Body of pancreas (tissue), 4 donors: ENCODE results near the gene COQ10B. TPM values are rescaled to one million over a fixed set of nuclear protein-coding genes. Genes with fewer than 3 reads are reported as not detected.

ENCODE experiments used
- ATAC-seq: fragments of 150-250 bp; one replicate; pipeline ENCODE4 v1.9.1; 2016
- DNase-seq, 4 donors: peaks; one replicate each; pipeline ENCODE4 v3.0.0-alpha.2; 2019
- H3K27ac ChIP-seq, 4 donors: fragments of 200-600 bp; sonication (generic); 1 replicate in 3 of 4; 2 replicates in 1 of 4; pipeline versions ENCODE4 v1.5.1 to v1.6.1; 2016 to 2019; ENCODE audit warnings: mild to moderate bottlenecking in 1 of 4, mixed read lengths in 1 of 4, moderate library complexity in 1 of 4
- H3K27me3 ChIP-seq, 2 donors: fragments of 200-600 bp; sonication (generic); one replicate each; pipeline ENCODE4 v1.6.0; 2016; ENCODE audit warnings: mild to moderate bottlenecking in 1 of 2
- H3K36me3 ChIP-seq, 2 donors: fragments of 200-600 bp; sonication (generic); replicated peaks in 1 of 2; 2 replicates each; pipeline ENCODE4 v1.5.1; 2016; ENCODE audit warnings: low read depth in 2 of 2; ENCODE audit not compliant: insufficient read depth in 1 of 2
- H3K4me1 ChIP-seq: fragments of 200-600 bp; sonication (generic); one replicate; pipeline ENCODE4 v1.6.0; 2016
- H3K4me3 ChIP-seq, 2 donors: fragments of 200-600 bp; sonication (generic); 1 replicate in 1 of 2; 2 replicates in 1 of 2; pipeline ENCODE4 v1.5.1; 2016 to 2019
- H3K9me3 ChIP-seq, 3 donors: fragments of 200-600 bp; sonication (generic); 1 replicate in 2 of 3; 2 replicates in 1 of 3; pipeline ENCODE4 v1.5.1; 2016
- CTCF ChIP-seq, 7 experiments: fragments of 450-650 bp in 4 of 7; fragments of 200-600 bp in 3 of 7; sonication (generic) in 3 of 7; IDR thresholded peaks; one replicate each; pipeline ENCODE4 v1.5.1; 2016 to 2019; ENCODE audit warnings: antibody characterized with exemption in 7 of 7
- POLR2A ChIP-seq, 3 donors: fragments of 450-650 bp; IDR thresholded peaks; one replicate each; pipeline ENCODE4 v1.6.1; 2016; ENCODE audit warnings: antibody characterized with exemption in 3 of 3, mild to moderate bottlenecking in 2 of 3
- WGBS, 2 donors: methylation state at CpG; one replicate each; pipeline ENCODE4 v1.1.5; 2017; 5-methylcytosine and 5-hydroxymethylcytosine counted together
- intact Hi-C: fragments of 100-400 bp; cut with DNase I; formaldehyde crosslinking; loops from one replicate; pipeline ENCODE4 v1.15.1; 2023
- total RNA-seq, 2 donors: library from RNA; depleted of rRNA; stranded (reverse); fragments of >200 nt; gene quantifications; one replicate each; pipeline ENCODE4 v1.1.0, GENCODE V29; 2016

Gene COQ10B
- total RNA-seq, 2 donors from 2014 or later: 5.3 to 9.6 TPM

- Histone ChIP-seq H3K9me3 (no peaks in the 10 kb centered on the region), H3K4me3 (no peak overlapping the region), H3K4me1 (peaks cover 34% of the 10 kb centered on the region), H3K27ac (peak overlapping the region in 3 of 4 donors; percentile 95 to 100 (median 97)), H3K36me3 (peaks cover 0 to 5% of the 10 kb centered on the region in 2 donors), H3K27me3 (no peaks in the 10 kb centered on the region)
- DNase-seq: peak in 2 of 4 donors; percentile 13 to 20
- 21 to 30% methylated on average over 4 of the region's 4 CpGs for WGBS, 2 donors
- ATAC-seq: no peak
- TF ChIP-seq CTCF (IDR thresholded peaks at IDR 0.05) (no peak), POLR2A (IDR thresholded peaks at IDR 0.05) (no peak)
- intact Hi-C loops: no loop called here
Measured at GRCh38 chr2:197502201-197502600, 48.8 kb downstream of the COQ10B start.

GRCh38 chr2:197502685-197503084 is 49.3 kb downstream of the COQ10B start:
- intact Hi-C loops: no loop called here
- no peak for ATAC-seq
- H3K4me3 ChIP-seq: no peak overlapping the region
- H3K27me3 ChIP-seq: no peaks in the 10 kb centered on the region
- peaks cover 0 to 5% of the 10 kb centered on the region in 2 donors for H3K36me3 ChIP-seq
- TF ChIP-seq POLR2A (IDR thresholded peaks at IDR 0.05) (no peak), CTCF (IDR thresholded peaks at IDR 0.05) (no peak)
- DNase-seq: no peak
- peaks cover 29% of the 10 kb centered on the region for H3K4me1 ChIP-seq
- H3K27ac ChIP-seq: peak overlapping the region in 2 of 4 donors; percentile 97 to 100
- H3K9me3 ChIP-seq: no peaks in the 10 kb centered on the region
- WGBS, 2 donors: 33 to 34% methylated on average over 4 of the region's 4 CpGs

GRCh38 chr2:197504000-197504399 is 50.6 kb downstream of the COQ10B start:
- no peak overlapping the region for H3K27ac ChIP-seq
- DNase-seq (no peak), ATAC-seq (no peak)
- no peaks in the 10 kb centered on the region for H3K27me3 ChIP-seq
- intact Hi-C loops: no loop called here
- TF ChIP-seq POLR2A (IDR thresholded peaks at IDR 0.05) (no peak), CTCF (IDR thresholded peaks at IDR 0.05) (no peak)
- H3K36me3 ChIP-seq: peaks cover 0 to 5% of the 10 kb centered on the region in 2 donors
- H3K4me1 ChIP-seq: peaks cover 21% of the 10 kb centered on the region
- no peak overlapping the region for H3K4me3 ChIP-seq
- 97 to 100% methylated on average over 2 of the region's 2 CpGs for WGBS, 2 donors
- no peaks in the 10 kb centered on the region for H3K9me3 ChIP-seq

- 89 to 91% methylated on average over 6 of the region's 6 CpGs for WGBS, 2 donors
- DNase-seq: no peak
- ATAC-seq: no peak
- no peak overlapping the region for H3K4me3 ChIP-seq
- H3K27me3 ChIP-seq: no peaks in the 10 kb centered on the region
- H3K9me3 ChIP-seq: no peaks in the 10 kb centered on the region
- peaks cover 0 to 5% of the 10 kb centered on the region in 2 donors for H3K36me3 ChIP-seq
- TF ChIP-seq CTCF (IDR thresholded peaks at IDR 0.05): no peak
- no peak for TF ChIP-seq POLR2A (IDR thresholded peaks at IDR 0.05)
- H3K27ac ChIP-seq: no peak overlapping the region
- peaks cover 21% of the 10 kb centered on the region for H3K4me1 ChIP-seq
- intact Hi-C loops: no loop called here
Measured at GRCh38 chr2:197504512-197504911, 51.2 kb downstream of the COQ10B start.

GRCh38 chr2:197506658-197507057 is 53.3 kb downstream of the COQ10B start:
- intact Hi-C loops: no loop called here
- no peak overlapping the region for H3K27ac ChIP-seq
- no peaks in the 10 kb centered on the region for H3K9me3 ChIP-seq
- peaks cover 16% of the 10 kb centered on the region for H3K4me1 ChIP-seq
- ATAC-seq: no peak
- H3K36me3 ChIP-seq: peaks cover 0 to 5% of the 10 kb centered on the region in 2 donors
- no peaks in the 10 kb centered on the region for H3K27me3 ChIP-seq
- no peak for DNase-seq
- 69 to 73% methylated on average over 5 of the region's 5 CpGs for WGBS, 2 donors
- TF ChIP-seq CTCF (IDR thresholded peaks at IDR 0.05) (no peak), POLR2A (IDR thresholded peaks at IDR 0.05) (no peak)
- no peak overlapping the region for H3K4me3 ChIP-seq
